Hepatocyte (in vitro differentiated cells): Measurements from ENCODE around the gene TAPBPL.

Source experiments
- EZH2phosphoT487 ChIP-seq: fragments of 200-600 bp; sonication (generic); IDR thresholded peaks from one replicate; pipeline ENCODE4 v1.6.1; 2018; ENCODE audit warnings: antibody characterized with exemption, mild to moderate bottlenecking, low read depth, moderate library complexity; ENCODE audit not compliant: unreplicated experiment, severe bottlenecking
- TF ChIP-seq, protein P1 (sequence below): fragments of 200-600 bp; sonication (generic); IDR thresholded peaks from 2 replicates; pipeline ENCODE4 v1.5.1; 2016; ENCODE audit warnings: antibody characterized with exemption, mild to moderate bottlenecking; ENCODE audit not compliant: poor library complexity

DNA sequence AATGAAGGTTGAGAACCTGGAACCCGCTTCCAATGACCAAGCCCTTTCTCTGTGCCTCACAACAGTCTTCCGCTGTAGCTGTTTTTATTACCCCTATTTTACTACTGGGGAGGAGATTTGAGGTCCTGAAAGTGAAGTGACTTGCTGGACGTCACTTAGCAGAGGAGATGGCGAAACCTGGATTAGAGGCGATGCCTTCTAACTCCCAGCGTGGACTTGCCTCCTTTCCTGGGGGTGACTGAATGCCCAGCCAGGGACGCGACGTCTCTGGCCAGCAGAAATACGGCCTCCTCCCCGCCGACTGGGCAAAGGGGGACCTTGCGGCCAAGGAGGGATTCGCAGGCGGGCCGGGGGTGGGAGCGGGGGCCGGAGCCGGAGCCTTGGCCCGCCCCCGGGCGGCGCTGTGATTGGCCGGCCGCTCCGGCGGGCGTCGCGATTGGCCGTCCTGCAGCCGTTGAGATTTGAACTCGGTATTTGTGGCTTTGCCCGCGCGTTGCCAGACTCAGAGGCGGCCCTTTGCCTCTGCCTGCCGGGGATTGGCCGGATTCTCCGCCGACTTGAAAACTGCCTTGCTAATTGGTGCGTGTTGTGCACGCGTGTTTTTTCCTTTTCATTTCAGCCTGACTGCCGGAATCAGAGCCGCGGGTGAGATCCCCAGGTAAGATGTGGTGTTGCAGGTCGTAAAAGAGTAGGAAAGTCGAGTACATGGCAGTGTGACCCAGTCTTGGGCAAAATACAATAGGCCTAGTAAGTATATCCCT is 41.8 kb downstream of the TAPBPL start, which contains the start of gene NCAPD2:
- TF ChIP-seq, protein P1, sequence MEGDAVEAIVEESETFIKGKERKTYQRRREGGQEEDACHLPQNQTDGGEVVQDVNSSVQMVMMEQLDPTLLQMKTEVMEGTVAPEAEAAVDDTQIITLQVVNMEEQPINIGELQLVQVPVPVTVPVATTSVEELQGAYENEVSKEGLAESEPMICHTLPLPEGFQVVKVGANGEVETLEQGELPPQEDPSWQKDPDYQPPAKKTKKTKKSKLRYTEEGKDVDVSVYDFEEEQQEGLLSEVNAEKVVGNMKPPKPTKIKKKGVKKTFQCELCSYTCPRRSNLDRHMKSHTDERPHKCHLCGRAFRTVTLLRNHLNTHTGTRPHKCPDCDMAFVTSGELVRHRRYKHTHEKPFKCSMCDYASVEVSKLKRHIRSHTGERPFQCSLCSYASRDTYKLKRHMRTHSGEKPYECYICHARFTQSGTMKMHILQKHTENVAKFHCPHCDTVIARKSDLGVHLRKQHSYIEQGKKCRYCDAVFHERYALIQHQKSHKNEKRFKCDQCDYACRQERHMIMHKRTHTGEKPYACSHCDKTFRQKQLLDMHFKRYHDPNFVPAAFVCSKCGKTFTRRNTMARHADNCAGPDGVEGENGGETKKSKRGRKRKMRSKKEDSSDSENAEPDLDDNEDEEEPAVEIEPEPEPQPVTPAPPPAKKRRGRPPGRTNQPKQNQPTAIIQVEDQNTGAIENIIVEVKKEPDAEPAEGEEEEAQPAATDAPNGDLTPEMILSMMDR = no peak
- no peak for TF ChIP-seq EZH2phosphoT487
